ENCODE data around the gene ENTPD2.
A peak's percentile ranks its signal among the peaks of the same experiment; 100 is the strongest.
"Not testable (repeated sequence)": the region's sequence is repeated elsewhere in the genome, so short reads cannot be mapped to it uniquely, and the experiment has no call there.

Gene ENTPD2

GRCh38 chr9:137045294-137046087, 8.4 kb downstream of the ENTPD2 start:
- peak in 2 of 14 donors; percentile 23 to 63 for DNase-seq

GRCh38 chr9:137044502-137045177, 9.2 kb downstream of the ENTPD2 start:
- peak in 6 of 14 donors; percentile 32 to 76 (median 46) for DNase-seq

- no peak for DNase-seq
These were observed 9.8 kb downstream of the ENTPD2 start for GRCh38 chr9:137044037-137044436.

DNA sequence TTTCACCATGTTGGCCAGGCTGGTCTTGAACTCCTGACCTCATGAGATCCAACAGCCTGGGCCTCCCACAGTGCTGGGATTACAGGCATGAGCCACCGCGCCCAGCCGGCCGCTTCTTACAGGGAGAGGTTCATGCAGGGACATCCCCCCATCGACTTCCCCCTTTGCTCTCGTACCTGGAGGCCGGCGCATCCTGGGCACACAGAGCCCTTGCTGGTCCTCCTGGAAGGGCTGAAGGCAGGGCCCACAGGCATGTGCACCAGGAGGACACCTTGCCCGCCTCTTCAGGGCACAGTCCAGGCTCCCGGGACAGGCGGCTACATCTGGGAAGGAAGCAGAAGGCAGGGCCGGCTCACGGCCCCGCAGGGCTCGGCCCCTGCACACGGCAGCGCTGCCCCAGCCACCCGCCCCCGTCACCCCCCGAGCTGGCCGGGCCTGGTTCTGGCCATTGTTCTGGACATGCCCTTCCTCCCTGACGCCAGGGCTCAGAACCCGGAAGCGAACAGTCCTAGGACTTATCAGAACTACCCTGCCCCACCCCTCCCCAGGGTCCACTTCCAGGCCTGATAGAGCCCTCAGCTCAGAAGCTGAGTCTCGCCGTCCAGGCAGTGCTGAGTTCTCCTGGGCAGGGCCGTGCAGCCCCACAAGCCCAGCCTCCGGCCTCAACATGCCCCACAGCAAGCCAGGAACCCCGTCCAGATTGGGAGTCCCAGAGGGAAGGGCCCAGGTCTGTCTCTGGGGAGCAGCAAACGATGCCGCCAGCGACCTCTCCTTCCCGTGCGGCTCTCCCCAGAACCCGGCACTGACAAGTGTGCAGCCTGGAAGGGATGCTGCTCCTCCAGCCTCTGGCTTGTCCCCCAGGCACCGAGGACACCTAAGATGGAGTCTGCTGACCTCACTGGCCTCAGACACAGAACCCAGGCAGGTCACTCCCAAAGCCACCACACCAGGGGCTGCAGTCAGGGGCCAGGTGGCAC, 10.8 kb downstream of the ENTPD2 start:
- DNase-seq, result no peak

DNA sequence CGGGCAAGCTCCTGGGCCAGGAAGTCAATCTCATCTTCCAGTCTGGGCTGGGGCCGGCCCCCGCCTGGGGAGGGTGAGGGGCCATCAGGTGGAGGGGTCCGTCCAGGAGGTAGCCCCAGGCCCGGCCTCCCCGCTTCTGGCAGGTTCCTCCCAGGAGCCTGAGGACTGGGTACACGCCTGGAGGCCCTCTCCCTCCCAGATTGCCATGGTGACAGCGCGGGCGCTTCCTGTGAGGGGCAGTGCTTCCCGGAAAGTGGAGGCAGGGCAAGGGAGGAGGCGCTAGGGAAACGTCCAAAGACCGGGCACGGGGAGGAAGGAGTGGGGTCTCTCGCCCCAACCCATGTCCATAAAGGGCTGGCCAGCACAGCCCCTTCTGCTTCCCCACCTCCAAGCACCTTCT, 12.7 kb downstream of the ENTPD2 start:
- no peak for DNase-seq

DNA sequence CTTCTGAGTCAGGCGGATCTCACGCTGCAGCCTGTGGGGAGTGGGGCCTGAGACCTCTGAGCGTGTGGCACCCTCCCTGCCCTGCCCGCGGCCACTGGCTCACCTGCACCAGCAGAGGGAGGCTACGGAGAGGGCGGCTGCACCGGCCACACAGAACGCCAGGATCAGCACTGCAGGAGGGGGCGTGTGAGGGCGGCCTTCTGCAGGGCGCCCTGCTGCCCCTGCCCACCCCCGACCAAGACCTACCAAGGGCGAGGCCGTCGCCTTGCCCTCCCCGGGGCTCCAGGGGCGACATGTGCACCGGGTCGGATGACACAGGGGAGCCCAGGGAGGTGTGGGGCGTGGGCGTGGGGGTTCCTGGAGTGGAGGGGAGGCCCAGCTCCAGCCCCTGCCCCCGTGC, 13.3 kb downstream of the ENTPD2 start:
- DNase-seq, result no peak

DNA sequence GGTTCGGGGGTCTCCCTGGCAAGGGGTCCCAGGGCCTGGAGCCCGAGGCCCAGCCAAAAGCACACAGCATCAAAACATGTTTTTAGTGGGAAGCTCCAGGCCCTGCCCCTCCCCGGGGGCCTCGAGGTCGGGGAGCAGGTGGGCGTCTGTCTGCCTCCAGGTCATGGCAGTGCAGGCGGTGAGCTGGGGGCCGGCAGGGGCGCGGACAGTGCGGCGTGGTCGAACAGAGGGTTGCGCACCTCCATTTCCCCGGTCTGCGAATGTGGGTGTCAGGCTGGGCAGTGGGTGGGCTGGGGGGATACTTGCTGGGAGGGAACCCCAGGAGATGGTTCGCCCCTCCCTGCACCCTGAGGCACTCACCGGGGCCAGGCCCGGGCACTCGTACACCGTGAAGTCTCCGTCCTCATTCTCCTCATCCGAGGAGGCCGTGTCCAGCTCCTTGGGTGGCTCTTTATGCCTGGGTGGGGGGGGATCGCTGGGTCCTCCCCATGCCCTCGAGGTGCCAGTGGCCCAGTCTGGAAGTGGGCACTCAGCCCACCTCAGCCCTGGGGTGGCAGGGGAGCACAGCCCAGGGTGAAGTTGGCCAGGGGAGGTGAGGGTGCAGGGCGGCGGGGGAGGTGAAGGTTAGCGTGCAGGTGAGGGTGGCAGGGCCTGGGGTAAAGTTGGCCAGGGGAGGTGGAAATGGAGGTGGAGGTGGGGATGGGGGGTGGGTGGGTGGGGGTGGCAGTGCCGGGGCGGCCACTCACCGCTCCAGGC, 14.1 kb downstream of the ENTPD2 start:
- DNase-seq, result no peak

DNA sequence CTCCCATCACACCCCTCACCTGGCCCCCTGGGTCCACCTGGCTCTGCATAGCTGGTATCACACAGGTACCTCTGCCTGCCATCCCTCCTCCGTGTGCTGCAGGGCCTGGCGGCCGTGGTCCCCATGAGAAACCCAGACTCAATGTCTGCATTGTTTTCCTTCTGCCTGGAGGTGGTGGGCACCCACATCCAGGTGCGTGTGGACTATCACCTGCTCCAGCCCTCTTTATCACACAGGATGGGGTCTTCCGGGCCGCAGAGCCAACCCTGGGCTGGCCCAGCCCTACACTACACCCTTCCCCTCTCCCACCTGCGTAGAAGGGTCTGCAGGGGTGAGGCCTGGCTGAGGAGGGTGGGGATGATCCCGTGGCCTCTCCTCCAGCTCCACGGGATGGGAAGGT, 14.9 kb downstream of the ENTPD2 start:
- DNase-seq, result no peak

DNA sequence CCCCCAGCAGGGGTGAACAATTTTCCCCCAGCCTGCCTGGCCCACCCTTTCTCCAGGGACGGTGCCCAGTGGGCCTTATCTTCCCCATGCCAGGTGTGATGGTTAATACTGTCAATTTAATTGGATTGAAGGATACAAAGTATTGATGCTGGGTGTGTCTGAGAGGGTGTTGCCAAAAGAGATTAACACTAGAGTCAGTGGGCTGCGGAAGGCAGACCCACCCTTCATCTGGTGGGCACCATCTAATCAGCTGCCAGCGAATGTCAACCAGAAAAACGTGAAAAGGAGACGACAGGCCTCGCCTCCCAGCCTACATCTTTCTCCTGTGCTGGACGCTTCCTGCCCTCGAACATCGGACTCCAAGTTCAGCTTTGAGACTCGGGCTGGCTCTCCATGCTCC, 16.4 kb downstream of the ENTPD2 start:
- no peak for DNase-seq

GRCh38 chr9:137037035-137037434, 16.8 kb downstream of the ENTPD2 start:
- DNase-seq, result no peak

GRCh38 chr9:137035937-137036336, 17.9 kb downstream of the ENTPD2 start:
- no peak for DNase-seq

GRCh38 chr9:137035507-137035834, 18.4 kb downstream of the ENTPD2 start:
- no peak for DNase-seq

DNA sequence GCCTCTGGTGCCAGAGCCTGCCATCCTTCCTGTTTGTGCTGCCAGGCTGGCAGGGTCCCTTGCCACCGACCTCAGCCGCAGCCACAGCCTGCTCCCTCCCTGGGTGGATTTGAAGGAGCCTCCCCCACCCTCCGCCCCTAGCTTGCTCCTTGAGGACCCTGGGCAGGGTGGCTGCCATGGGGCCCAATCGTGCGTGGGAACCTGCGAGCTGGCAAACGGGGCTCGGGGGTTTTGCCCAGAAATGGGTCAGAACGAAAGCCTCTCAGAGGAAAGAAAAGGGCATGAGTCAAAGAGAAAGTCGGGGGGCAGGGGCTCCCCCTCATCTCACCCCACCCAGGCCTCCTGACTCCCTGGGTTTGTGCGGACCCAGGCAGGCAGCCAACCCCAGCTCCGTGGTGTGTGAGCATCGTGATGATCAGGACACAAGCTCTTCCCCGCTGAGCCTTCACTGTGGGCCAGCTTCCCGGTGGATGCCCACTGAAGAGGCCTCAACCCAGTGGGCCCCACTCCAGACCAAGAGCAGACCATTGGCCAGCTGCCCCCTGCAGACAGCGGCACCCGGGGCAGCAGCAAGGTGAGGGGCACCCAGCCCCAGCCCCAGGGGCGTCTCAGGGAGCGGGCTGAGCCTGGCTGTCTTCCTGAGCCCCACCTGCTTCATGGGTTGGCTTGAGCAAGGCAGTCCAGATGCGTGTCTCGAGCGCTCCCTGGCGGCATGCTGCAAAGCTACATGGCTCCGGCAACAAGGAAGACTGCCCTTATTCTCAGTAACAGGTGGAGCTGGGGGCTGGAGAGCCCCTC, 19.0 kb downstream of the ENTPD2 start:
- peak; percentile 30 to 90 (median 73) for DNase-seq

- DNase-seq, result no peak
These were observed 19.7 kb downstream of the ENTPD2 start for GRCh38 chr9:137034039-137034708.

DNA sequence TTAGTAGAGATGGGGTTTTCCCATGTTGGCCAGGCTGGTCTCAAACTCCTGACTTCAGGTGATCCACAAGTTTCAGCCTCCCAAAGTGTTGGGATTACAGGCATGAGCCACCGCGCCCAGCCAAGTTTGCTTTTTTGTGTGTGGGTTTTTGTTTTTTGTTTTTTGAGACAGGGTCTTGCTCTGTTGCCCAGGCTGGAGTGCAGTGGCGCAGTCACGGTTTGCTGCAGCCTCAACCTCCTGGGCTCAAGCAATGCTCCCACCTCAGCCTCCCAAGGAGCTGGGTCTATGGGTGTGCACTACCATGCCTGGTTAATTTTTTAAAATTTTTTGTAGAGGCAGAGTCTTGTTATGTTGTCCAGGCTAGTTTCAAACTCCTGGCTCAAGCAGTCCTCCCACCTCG, 20.4 kb downstream of the ENTPD2 start:
- DNase-seq, result not testable (repeated sequence)

- DNase-seq, result no peak
These were observed 21.0 kb downstream of the ENTPD2 start for GRCh38 chr9:137032858-137033257.

GRCh38 chr9:137031904-137032640, 21.8 kb downstream of the ENTPD2 start, which contains the start of gene FUT7:
Gene FUT7, minus strand, starts transcription at chr9:137032088. Its CDS starts 97 bp downstream, at chr9:137031991.
- DNase-seq, result no peak

- DNase-seq, result peak in 1 of 14 donors; percentile 35
These were observed 23.0 kb downstream of the ENTPD2 start for GRCh38 chr9:137030538-137031527.

GRCh38 chr9:137030006-137030405, 23.9 kb downstream of the ENTPD2 start:
- no peak for DNase-seq
